MM.1S (cell line): ENCODE measurements around the gene KIAA1217.

Experiments used
- EZH2 ChIP-seq: fragments of 300-600 bp; sonication (generic); optimal IDR thresholded peaks from 2 replicates; pipeline ENCODE3; 2017; ENCODE audit warnings: low read depth, mild to moderate bottlenecking, antibody characterized with exemption, low read length, mixed read lengths
- TF ChIP-seq, protein P1 (sequence below): fragments of 300-600 bp; sonication (generic); IDR thresholded peaks from 2 replicates; pipeline ENCODE4 v1.5.1; 2016; ENCODE audit warnings: antibody characterized with exemption, low read length, mixed read lengths

- TF ChIP-seq, protein P1, sequence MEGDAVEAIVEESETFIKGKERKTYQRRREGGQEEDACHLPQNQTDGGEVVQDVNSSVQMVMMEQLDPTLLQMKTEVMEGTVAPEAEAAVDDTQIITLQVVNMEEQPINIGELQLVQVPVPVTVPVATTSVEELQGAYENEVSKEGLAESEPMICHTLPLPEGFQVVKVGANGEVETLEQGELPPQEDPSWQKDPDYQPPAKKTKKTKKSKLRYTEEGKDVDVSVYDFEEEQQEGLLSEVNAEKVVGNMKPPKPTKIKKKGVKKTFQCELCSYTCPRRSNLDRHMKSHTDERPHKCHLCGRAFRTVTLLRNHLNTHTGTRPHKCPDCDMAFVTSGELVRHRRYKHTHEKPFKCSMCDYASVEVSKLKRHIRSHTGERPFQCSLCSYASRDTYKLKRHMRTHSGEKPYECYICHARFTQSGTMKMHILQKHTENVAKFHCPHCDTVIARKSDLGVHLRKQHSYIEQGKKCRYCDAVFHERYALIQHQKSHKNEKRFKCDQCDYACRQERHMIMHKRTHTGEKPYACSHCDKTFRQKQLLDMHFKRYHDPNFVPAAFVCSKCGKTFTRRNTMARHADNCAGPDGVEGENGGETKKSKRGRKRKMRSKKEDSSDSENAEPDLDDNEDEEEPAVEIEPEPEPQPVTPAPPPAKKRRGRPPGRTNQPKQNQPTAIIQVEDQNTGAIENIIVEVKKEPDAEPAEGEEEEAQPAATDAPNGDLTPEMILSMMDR, result no peak
- no peak for TF ChIP-seq EZH2
These were observed 47.7 kb downstream of the KIAA1217 start for GRCh38 chr10:24256619-24257107.
